Measurements from ENCODE around the gene SPATC1L. TPM values are rescaled to one million over a fixed set of nuclear protein-coding genes. Genes with fewer than 3 reads are reported as not detected.

Gene SPATC1L
- polyA plus RNA-seq, 3 donors from 2014 or later, result 6.2 to 10.8 (median 9.4) TPM

DNA sequence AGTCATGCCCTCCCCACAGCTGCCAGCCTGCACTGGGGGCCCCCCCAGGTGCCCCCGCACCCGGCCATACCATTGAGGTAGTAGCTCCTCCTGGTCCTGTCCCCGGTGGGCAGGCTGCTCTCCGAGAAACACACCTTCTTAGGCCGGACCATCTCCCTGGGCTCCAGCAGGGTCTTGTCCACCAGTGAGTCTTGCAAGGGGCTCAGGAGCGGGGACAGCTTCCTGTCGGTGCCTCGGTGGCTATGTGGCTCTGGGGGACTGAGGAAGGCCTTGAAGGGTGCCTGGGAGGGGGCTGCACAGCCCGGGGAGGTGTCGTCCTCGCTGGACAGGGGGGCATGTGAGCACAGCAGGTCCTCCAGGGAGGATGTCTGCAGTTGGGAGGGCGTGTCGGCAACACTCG is 16.0 kb downstream of the SPATC1L start:
- H3K27me3 Mint-ChIP-seq (ENCODE audit: low read depth in 3 of 3), result peaks cover 0 to 3% (median 0%) of the 10 kb centered on the region in 3 donors
- peaks cover 0 to 6% of the 10 kb centered on the region in 2 donors for H3K4me1 Mint-ChIP-seq
- H3K27ac Mint-ChIP-seq, result no peak overlapping the region
- DNase-seq, result no peak
- H3K36me3 Mint-ChIP-seq, result peaks cover 0 to 12% (median 5%) of the 10 kb centered on the region in 3 donors
- H3K4me3 Mint-ChIP-seq, result no peak overlapping the region
- no peaks in the 10 kb centered on the region for H3K9me3 Mint-ChIP-seq

DNA sequence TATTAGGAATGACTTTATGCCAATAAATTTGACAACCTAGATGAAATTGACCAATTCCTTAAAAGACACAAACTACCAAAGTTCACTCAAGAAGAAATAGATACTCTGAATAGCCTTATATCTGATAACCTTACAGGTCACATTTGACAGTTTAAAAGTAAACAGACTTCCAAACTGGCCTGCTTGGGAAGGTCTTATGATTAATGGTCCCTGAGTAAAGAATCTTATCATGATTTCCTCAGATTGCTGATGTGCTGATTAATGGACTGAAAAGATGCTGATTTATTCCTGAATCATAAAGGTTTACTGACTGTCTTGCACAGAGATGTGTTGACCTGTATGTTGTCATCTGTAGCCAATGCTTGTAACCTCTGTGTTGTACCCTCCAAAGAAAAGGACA is 19.2 kb downstream of the SPATC1L start:
- H3K27ac Mint-ChIP-seq, result no peak overlapping the region
- peaks cover 0 to 16% (median 5%) of the 10 kb centered on the region in 3 donors for H3K36me3 Mint-ChIP-seq
- peaks cover 0 to 3% of the 10 kb centered on the region in 2 donors for H3K4me1 Mint-ChIP-seq
- no peak for DNase-seq
- H3K4me3 Mint-ChIP-seq, result no peak overlapping the region
- no peaks in the 10 kb centered on the region for H3K9me3 Mint-ChIP-seq
- H3K27me3 Mint-ChIP-seq (ENCODE audit: low read depth in 3 of 3), result peaks cover 1 to 25% (median 3%) of the 10 kb centered on the region in 3 donors

DNA sequence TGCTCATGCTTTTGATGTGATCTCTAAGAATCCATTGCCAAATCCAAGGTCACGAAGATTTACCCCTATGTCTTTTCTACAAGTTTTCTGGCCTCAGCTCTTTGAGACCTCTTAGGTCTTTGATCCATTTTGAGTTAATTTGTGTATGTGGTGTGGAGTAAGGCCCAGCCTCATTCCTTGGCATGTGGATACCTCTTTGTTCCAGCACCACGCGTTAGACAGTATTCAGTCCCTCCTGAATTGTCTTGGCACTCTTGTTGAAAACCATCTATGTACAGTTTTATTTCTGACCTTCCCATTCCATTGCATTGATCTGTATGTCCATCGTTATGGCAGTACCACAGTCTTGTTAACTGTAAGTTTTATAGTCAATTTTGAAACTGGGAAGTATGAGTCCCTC is 20.9 kb downstream of the SPATC1L start:
- H3K36me3 Mint-ChIP-seq, result peaks cover 0 to 16% (median 5%) of the 10 kb centered on the region in 3 donors
- peak overlapping the region in 1 of 6 donors; percentile 8 for H3K27ac Mint-ChIP-seq
- H3K9me3 Mint-ChIP-seq, result no peaks in the 10 kb centered on the region
- H3K4me1 Mint-ChIP-seq, result no peaks in the 10 kb centered on the region
- no peak for DNase-seq
- peaks cover 1 to 36% (median 5%) of the 10 kb centered on the region in 3 donors for H3K27me3 Mint-ChIP-seq (ENCODE audit: low read depth in 3 of 3)
- H3K4me3 Mint-ChIP-seq, result no peak overlapping the region

DNA sequence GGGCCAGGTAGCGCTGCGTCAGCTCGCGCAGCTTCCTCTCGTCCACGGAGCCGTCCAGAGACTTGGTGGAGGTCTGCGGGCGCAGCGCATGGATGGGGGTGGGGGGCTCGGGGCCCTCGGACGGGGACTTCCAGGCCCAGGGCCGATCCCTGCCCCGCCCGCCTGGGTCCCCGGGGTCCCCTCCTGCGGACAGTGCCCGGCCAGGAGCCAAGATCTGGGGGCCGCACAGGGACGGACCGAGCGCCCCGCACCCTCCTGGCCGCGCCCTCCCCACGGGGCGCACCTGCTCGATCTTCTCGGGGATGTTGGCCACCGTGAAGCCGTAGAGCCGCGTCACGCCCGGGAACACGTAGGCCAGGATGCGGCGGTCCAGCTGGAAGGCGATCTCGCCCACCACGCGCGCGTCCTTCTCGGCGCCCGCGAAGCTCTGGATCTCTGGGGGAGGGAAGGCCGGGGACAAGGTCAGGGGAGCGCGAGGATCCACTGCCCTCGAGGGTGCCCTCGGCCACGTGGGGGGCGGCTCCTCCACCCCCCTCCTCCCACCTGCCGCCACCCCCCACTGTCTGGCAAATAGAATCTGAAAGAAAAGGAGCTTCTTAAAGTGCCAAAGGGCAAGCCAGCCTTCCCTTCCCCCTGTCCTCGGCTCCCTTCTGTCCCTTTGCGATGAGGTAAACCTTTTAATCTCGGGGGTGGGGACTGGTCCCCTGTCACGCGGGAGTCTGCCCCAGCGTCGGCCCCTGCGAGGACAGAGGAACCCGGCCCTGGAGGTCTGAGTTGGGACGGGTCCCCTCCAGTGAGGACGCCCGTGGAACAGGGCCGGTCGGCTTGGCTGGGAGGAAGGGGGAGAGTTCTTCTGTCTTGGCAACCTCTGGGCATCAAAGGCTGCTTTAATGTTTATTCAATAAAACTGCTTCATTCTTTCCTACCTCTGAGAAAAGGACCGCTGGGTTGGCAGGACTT is 22.3 kb downstream of the SPATC1L start:
- H3K27ac Mint-ChIP-seq, result no peak overlapping the region
- H3K9me3 Mint-ChIP-seq, result no peaks in the 10 kb centered on the region
- H3K4me3 Mint-ChIP-seq, result no peak overlapping the region
- no peak for DNase-seq
- peaks cover 0 to 11% (median 5%) of the 10 kb centered on the region in 3 donors for H3K36me3 Mint-ChIP-seq
- H3K4me1 Mint-ChIP-seq, result no peaks in the 10 kb centered on the region
- peaks cover 3 to 36% (median 5%) of the 10 kb centered on the region in 3 donors for H3K27me3 Mint-ChIP-seq (ENCODE audit: low read depth in 3 of 3)

DNA sequence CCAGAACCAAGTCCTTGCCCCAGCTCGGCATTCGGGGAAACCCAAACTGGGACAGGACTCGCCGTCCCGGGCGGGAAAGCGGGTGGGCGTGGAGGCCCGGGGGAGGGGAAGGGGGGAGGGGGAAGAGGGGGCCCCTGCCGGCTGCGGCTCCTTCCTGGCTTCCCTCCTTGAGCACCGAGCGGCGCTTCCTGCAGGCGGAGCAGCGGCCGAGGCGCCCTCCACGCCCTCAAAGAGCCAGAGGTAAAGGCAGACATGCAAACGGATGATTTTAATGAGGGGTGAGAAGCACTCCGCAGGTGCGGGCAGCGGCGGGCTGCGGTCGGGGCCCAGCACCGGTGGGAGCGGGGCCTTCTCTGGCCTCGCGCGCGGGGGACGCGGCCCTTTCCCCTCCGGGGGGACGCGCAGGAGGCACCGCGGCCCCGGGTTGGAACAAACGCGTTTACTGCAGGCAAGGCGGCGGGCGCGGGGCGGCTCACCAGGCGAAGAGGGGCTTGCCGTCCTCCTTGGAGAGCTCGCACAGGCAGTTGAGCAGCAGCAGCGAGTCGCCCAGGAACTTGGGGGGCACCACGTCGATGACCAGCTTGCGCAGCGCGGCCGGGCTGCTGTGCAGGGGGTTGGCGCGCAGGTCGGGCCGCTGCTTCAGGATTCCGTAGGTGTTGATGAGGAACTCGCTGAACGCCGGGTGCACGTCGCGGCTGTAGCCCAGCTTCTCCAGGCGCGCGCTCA is 23.2 kb downstream of the SPATC1L start:
- Mint-ChIP-seq H3K27ac (no peak overlapping the region), H3K36me3 (peaks cover 0 to 7% (median 5%) of the 10 kb centered on the region in 3 donors), H3K4me3 (no peak overlapping the region), H3K4me1 (no peaks in the 10 kb centered on the region), H3K27me3 (ENCODE audit: low read depth in 3 of 3) (peaks cover 3 to 36% (median 5%) of the 10 kb centered on the region in 3 donors), H3K9me3 (no peaks in the 10 kb centered on the region)
- no peak for DNase-seq

DNA sequence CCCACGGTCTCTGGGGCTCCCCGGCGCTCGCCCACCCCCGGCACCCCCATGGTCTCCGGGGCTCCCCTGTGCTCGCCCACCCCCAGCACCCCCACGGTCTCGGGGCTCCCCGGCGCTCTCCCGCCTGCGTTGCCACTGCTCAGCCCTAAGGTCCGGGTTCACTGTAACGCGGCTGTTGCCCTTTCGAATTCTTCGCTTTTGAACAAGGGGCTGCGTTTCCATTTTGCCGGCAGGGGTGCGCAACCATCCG is 23.7 kb downstream of the SPATC1L start:
- H3K9me3 Mint-ChIP-seq, result no peaks in the 10 kb centered on the region
- no peak for DNase-seq
- H3K27ac Mint-ChIP-seq, result no peak overlapping the region
- H3K4me1 Mint-ChIP-seq, result no peaks in the 10 kb centered on the region
- no peak overlapping the region for H3K4me3 Mint-ChIP-seq
- H3K27me3 Mint-ChIP-seq (ENCODE audit: low read depth in 3 of 3), result peaks cover 3 to 36% (median 5%) of the 10 kb centered on the region in 3 donors
- H3K36me3 Mint-ChIP-seq, result peaks cover 0 to 7% (median 3%) of the 10 kb centered on the region in 3 donors

DNA sequence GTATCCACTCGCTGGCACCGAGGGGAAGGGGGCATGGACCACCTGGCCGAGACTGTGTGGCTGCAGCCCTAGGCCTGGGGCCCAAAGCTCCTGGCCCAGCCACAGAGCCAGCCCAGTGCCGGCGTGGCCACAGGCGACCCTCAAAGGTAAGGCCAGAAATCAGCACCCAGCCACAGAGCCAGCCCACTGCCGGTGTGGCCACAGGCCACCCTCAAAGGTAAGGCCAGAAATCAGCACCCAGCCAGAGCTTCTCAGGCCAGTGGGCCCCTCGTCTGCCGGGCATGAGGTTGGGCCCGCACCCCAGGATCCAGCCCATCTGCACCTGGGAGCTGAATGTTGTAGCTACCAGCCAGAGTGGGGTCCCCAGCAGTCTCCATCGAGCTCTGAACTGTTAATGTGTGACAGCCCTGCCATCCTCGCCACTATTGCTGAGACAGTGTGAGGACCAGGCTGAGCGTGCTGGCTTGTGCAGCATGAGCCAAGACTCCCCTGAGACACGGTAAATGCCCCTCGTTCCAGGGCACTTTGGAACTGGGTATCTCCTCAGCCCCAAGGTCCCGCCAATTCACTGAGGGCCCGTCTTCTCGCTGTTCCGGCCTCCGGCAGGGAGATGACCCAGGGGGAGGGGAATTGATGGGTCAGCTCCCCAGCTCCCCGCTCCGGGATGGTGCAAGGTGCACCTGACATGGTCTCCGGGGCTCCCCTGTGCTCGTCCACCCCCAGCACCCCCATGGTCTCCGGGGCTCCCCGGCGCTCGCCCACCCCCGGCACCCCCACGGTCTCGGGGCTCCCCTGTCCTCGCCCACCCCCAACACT is 24.2 kb downstream of the SPATC1L start:
- no peaks in the 10 kb centered on the region for H3K9me3 Mint-ChIP-seq
- no peak overlapping the region for H3K27ac Mint-ChIP-seq
- no peak overlapping the region for H3K4me3 Mint-ChIP-seq
- peaks cover 0 to 7% (median 0%) of the 10 kb centered on the region in 3 donors for H3K36me3 Mint-ChIP-seq
- no peaks in the 10 kb centered on the region for H3K4me1 Mint-ChIP-seq
- H3K27me3 Mint-ChIP-seq (ENCODE audit: low read depth in 3 of 3), result peaks cover 3 to 36% (median 5%) of the 10 kb centered on the region in 3 donors
- no peak for DNase-seq

DNA sequence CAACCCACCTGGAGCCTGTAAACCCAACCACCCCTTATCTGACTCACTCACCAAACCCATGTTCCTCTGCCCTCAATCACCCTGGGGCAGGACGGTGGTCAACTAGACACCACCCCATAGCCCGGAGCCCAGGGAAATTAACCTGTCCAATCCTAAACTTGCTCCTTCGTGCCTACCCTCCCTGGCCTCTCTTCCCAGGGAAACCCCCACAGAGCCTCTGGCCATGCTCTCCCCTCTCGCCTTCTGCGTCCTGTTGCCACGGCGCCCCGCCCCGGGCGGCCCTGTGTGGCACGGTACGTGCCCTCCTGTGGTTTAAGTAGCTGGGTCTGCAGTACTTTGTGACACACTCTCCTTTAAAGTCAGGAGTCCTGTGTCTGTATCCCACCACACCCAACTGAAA is 24.9 kb downstream of the SPATC1L start:
- Mint-ChIP-seq H3K4me1 (no peaks in the 10 kb centered on the region), H3K9me3 (no peaks in the 10 kb centered on the region), H3K36me3 (peaks cover 0 to 7% (median 0%) of the 10 kb centered on the region in 3 donors), H3K27me3 (ENCODE audit: low read depth in 3 of 3) (peaks cover 3 to 36% (median 5%) of the 10 kb centered on the region in 3 donors), H3K27ac (no peak overlapping the region), H3K4me3 (no peak overlapping the region)
- DNase-seq, result no peak

DNA sequence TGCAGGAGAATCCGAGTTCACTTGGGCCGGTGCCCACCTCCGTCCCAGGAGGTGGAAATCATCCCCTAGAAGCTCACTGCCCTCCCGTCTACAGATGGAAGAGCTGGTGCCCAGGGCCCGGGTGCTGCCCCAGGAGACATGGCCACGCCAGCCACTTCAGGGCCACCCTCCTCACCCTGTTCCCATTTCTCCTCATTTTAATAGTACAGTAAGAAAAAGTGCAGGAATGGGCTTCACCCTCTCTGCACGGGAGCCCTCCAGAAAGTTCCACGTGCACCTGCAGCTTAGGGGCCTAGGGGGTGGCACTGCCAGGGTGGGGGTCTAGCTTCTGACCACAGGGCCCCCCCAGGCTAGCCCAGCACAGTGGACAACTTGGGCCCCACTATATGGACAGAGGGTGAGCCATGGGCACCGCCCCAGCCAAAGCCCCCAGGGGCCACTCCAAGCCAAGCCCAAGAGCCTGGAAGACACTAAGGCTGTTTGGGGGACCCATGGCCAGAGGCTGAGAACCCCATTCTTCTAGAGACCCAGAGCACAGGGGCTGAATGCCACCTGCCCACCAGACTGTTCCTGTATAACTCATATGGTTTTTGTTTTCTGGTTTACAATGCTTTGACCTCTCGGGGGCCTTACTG is 25.5 kb downstream of the SPATC1L start:
- Mint-ChIP-seq H3K36me3 (peaks cover 0 to 7% (median 0%) of the 10 kb centered on the region in 3 donors), H3K27ac (no peak overlapping the region), H3K4me1 (no peaks in the 10 kb centered on the region), H3K27me3 (ENCODE audit: low read depth in 3 of 3) (peaks cover 3 to 36% (median 5%) of the 10 kb centered on the region in 3 donors), H3K4me3 (no peak overlapping the region), H3K9me3 (no peaks in the 10 kb centered on the region)
- DNase-seq, result no peak

DNA sequence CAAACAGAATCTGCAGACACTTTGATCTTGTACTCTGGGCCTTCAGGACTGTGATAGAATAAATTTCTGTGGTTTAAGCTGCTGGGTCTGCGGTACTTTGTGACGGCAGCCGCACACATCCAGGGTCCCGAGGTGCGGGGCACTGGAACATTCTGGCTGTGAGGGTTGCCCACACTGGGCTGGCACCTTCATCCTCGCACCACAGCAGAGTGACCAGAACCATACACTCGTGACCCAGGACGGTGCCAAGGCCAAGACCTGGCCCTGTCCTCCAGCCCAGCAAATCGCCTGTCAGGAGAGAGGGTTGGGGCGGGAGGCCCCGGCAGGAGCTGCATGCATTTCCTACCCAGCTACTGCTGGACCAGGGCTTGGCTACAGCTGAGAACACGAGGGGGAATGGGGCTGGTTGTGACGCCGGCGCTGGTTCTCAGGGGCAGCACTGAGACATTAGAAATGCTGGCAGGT is 26.2 kb downstream of the SPATC1L start:
- no peak for DNase-seq
- Mint-ChIP-seq H3K4me1 (no peaks in the 10 kb centered on the region), H3K36me3 (peaks cover 0 to 2% (median 0%) of the 10 kb centered on the region in 3 donors), H3K9me3 (no peaks in the 10 kb centered on the region), H3K4me3 (no peak overlapping the region), H3K27me3 (ENCODE audit: low read depth in 3 of 3) (peaks cover 3 to 31% (median 5%) of the 10 kb centered on the region in 3 donors), H3K27ac (no peak overlapping the region)

DNA sequence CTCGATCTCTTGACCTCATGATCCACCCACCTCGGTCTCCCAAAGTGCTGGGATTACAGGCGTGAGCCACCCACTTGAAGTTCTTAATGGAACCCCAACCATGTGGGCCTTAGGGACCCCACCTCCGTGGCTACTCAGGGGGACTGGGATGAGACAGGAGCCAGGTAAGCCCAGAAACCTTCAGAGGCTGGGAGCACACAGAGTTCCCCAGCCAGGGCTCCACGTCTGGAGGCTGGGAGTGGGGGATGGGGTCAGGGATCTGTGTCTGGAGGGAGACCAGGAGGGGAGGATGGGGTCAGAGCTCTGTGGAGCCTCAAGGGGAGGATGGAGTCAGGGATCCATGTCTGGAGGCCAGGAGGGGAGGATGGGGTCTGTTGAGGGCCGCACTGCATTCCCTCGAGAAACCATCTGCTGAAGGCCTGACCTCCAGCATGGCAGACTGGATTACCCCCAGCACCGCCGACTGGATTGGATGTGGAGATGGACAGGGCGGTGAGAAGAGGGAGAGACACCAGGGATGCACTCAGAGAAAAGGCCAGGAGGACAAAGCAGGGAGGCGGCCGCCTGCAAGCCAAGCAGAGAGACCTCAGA is 26.8 kb downstream of the SPATC1L start:
- Mint-ChIP-seq H3K4me3 (no peak overlapping the region), H3K4me1 (no peaks in the 10 kb centered on the region), H3K36me3 (no peaks in the 10 kb centered on the region), H3K27ac (no peak overlapping the region), H3K9me3 (no peaks in the 10 kb centered on the region), H3K27me3 (ENCODE audit: low read depth in 3 of 3) (peaks cover 2 to 27% (median 3%) of the 10 kb centered on the region in 3 donors)
- DNase-seq, result no peak

DNA sequence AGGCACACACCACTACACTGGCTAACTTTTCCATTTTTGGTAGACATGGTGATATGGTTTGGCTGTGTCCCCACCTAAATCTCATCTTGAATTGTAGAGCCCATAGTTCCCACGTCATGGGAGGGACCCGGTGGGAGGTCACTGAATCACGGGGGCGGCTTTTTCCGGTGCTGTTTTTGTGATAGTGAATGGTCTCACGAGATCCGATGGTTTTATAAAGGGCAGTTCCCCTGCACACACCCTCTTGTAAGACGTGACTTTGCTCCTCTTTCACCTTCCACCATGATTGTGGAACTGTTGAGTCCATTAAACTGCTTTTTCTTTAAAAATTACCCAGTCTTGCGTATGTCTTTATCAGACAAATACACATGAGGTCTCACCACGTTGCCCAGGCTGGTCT is 27.6 kb downstream of the SPATC1L start:
- peaks cover 2 to 24% (median 3%) of the 10 kb centered on the region in 3 donors for H3K27me3 Mint-ChIP-seq (ENCODE audit: low read depth in 3 of 3)
- no peaks in the 10 kb centered on the region for H3K9me3 Mint-ChIP-seq
- no peaks in the 10 kb centered on the region for H3K4me1 Mint-ChIP-seq
- no peaks in the 10 kb centered on the region for H3K36me3 Mint-ChIP-seq
- no peak for DNase-seq
- peak overlapping the region in 1 of 6 donors; percentile 34 for H3K27ac Mint-ChIP-seq
- H3K4me3 Mint-ChIP-seq, result no peak overlapping the region

DNA sequence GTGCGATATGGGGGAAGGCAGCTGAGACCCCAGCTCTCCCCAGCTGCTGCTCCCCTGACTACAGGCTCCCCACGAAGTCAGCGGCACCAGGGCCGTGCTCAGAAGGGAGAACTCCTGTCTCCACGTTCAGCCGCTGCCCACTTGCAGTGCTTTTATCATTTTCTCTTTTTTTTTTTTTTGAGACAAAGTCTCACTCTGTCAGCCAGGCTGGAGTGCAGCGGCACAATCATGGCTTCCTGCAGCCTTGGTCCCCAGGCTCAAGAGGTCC is 27.9 kb downstream of the SPATC1L start:
- Mint-ChIP-seq H3K4me1 (no peaks in the 10 kb centered on the region), H3K9me3 (no peaks in the 10 kb centered on the region), H3K4me3 (no peak overlapping the region), H3K27ac (no peak overlapping the region), H3K27me3 (ENCODE audit: low read depth in 3 of 3) (peaks cover 2 to 23% (median 3%) of the 10 kb centered on the region in 3 donors), H3K36me3 (no peaks in the 10 kb centered on the region)
- DNase-seq, result no peak

Measured in immature natural killer cell (primary cell).